ENCODE data around the gene ITGB2.

The ITGB2 gene

DNA sequence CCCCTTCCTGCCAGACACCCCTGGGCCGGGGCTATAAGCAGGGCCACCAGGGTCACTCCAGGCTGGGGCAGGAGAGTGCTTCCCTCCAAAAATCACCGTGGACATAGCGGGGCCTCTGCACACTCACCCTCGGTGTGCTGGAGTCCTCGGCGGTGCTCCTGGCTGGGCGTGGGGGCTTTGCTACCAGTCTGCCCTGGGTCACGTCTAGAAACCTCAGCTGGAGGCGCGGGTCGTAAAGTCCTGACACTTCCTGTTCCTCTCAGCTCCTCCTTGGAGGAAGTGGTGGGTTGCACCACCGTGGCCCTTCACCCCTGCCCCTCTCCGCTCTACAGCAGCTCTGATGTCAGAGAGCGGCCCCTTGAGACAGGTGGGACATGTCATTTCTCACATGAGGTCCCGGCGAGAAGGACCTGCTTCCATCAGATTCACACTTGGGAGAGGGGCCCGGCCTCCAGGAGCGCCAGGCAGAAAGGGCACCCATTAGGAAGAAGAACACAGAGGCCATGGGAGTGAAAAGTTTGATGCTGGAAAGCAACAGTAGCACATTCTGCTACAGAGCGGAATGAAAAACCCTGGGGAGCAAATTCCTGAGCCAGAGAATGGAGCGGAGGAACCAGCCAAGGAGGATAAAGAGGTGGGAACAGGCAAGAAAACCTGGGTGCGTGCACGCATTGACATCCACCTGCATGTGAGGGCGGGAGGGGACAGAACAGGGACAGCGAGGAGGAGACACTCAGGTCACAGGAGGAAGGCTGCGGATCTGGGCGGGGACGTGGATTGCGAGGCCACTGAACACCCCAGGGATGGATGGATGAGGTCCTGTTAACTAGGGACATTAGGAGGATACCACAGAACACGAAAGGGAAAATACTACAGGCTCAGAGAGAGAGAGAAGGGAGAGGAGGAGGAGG lies at the start of gene ITGB2:
ITGB2 (minus strand) TSS at position 206 of the 911 bp plus-strand sequence. CDS start 10,117 bp downstream, outside the sequence.
- peak; percentile 93 for DNase-seq

DNA sequence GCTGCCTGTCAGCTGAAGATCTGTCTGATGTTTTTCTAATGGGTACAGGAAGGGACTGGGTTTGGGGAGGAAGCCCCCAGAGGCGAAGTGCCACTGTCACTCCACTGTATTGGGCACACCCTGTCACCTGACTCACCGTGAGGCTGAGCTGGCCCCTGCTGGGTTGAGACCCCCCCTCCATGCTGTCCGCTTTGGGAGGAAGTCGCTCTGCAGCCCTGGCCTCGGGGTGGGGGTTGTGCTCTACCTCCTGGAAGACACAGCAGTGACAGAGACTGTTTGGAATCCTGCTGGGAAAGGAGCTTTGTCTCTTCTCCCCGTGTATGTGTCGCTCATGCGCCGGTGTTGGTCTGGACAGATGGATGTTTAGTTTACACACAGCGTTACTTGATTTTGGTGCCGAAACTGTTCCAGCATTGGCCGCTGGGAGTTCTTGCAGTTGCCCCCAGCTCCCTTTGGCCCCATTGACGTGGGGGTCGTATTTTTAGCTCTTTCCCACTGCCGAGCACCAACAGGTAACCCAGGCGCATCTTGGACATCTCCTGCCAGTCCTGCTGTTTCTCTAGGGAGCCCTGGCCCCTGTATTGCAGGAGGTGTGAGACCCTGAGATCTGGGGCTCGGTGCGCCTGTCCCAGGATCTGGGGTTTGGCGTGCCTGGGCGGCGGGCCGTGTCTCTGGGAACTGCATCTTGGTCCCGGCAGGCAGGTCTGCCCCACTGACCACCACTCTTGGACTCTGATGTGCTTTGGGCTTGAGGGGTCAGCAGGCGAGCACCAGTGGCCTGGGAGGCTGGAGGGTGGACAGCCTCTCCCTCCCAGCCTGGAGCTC lies 49.4 kb upstream of the ITGB2 start:
- DNase-seq, result no peak

DNA sequence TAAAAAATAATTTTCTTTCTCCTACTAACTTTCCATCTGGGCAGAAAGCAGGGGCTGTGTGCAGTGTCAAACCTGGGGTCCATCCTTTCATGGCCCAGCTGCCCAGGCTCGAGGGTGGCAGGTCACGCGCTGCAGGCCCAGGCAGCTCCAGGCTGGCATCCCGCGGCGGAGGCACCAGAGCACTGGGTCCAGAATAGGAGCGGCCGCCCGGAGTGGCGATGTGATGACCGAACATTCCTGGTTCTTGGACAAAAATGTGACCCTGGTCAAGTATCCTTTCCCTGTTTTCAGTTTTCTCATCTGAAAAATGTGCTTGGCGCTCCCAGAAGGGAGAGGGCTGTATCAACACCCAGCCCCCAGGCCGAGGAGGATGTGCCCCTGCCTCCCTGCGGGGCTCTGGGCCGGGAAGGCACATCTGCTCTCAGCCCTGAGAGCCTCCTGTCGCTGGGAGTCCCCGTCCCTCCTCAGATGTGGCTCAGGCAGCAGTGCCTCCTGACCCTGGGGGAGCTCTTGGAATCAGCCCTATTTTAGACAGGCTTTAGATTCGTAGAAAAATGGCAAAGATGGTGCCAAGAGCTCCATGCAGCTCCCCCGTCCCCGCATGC lies 48.5 kb upstream of the ITGB2 start:
- DNase-seq, result no peak

DNA sequence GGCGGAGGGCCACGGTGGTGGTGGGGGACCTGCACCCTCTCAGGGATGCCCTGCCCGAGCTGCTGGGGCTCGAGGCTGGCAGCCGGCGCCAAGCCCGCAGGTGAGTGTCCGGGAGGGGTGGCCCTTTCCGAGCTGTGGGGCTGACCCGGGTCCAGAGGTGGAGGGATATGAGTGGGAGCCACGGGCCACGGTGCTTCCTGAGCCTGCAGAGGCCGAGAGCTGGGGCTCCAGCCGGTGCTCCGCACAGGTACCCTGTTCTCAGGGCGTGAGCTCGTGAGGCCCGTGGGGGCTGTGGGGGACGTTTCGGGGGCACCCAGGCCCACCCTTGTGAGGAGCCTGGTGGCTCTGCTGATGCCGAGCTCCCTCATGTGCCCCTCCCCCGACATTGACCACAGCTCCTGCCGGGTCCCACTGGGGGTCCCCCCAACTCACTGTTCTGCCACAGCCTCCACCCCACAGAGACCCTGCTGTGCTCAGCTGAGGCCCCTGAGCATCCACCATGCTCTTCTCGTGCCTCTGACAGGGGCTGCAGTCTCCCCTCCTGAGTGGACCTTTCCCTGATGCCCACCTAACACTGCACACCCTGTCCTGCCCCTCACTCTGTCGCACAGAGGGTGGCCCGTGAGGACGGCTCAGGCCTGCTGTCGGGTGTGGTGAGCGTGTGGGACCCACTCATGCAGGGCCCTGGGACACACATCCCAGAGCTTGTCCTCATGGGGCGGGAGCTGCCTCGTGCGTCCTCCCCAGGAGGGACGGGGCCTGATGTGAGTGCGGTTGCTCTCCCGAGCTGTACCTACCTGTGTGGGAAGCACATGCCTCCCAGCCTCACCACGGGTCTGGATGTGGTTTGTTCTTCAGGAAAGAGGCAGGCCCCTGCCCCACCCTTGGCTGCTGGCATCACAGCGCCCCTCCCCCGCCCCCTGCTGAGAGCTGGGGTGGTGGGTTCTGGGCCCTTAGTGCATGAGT lies 46.7 kb upstream of the ITGB2 start:
- DNase-seq, result no peak

DNA sequence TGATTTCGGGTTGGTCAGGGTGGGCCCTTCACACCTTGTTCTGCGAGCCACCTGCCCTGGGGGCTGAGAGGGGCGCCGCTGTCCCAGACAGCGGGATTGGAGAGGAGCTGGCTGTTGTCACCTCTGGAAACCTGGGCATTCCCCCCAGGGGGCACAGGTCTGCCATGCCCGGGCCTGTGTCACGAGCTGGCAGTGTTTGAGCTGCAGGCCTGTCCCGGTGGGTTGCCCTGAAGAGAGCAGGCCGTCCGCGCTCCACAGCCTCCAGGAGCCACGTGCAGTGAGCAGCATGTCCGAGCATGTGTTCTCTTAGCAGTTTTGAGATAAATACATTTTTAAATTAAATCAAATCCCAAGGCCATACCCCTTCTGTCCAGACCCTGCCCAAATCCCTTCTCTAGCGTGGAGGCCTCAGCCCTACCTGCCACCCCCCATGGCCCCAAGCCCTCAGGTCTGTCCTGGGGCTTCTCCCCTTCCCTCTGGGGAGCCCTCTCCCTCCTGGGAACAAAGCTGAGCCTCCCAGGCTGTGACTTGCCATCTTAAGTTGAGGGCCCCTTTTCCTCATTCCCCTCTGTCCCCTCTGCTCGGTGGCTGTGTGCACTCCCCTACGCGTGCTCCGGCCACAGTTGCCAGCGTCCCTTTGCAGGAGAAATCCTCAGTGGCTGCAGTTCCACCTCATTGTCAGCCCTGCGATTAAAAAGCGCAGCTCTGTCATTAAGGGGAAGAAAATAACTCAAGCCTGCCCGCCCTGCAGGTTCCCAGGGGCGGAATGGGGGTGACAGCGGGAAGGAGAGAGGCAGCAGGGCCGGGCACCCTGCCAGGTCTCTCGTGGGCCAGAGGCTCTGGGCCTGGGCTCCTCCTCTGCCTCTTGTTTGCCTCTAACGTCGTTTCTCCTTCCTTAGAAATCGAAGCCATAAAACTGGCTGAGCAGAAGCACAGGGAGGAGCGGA lies 45.7 kb upstream of the ITGB2 start:
- no peak for DNase-seq

DNA sequence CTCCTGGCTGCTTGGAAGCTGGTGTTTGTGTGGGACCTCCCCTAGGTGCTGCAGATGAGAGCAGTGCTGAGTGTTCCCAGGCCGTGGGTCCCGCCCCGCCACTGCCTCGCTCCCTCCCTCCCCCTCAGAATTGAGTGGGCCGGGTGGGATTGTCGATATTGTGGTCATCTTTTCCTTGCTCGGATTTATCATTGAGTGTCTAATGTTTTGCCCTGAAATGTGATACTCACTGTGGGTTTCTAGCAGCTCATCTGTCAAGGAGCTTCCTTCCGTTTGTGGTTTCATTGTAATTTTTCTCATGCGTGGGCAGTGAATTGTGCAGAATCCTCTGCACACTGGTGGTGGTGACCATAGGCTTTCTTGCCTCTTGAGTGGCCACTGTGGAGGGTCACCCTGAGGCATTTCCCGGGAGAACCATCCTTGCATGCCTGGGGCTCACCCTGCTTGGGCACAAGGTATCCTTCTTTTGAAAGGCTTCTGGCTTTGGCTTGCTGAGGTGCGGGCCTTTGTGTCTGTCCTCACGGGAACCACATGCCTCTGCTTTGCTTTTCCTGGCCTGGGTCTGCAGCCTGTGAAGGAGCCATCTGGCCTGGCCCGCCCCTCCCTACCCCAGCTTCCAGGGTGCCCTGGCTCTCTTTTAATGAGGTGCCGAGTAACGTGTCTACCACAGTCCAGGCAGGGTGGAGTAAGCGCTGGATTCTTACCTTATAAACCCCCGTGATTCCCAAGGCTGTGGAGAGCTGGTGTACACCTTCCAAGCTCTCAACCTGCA lies 44.7 kb upstream of the ITGB2 start:
- peak; percentile 55 for DNase-seq

DNA sequence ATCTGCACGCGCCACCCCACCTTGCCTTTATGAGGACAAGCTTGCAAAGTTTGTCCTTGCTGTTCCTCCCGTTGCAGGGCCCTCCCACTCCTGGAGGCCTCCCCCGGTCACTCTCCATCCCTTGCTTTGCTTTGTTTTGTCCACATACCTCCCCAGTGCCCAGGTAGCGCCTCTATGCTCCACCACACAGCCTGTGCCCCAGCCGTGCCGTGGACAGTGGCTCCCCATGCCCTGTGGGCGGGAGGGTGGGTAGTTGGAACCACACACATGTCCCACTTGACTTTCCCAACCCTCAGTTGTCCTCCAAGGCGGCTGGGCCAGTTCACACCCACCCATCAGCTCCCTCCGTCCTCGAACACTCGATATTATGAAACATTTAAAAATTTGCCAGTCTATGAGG lies 43.7 kb upstream of the ITGB2 start:
- DNase-seq, result no peak

DNA sequence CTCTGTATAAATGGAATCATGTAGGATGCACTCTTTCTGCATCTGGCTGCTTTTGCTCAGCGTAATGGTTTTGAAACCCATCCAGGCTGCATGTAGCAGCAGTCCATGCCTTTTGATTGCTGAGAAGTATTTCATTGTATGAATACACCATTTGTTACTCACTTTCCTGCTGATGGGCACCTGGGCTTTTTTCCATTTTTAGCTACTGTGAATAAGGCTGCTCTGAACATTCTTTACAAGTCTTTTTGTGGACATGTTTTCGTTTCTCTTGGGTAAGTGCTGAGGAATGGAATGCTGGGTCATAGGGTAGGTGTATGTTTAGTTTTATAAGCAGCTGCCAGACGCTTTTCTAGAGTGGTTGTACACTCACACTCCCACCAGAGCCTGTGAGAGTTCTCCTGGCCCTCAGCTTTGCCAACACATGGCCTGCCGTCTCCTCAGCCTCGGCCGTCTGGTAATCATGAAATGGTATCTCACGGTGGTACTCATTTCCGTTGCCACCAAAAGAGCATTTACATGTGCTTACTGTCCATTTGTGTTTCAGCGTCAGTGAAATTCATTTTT lies 41.8 kb upstream of the ITGB2 start:
- no peak for DNase-seq

DNA sequence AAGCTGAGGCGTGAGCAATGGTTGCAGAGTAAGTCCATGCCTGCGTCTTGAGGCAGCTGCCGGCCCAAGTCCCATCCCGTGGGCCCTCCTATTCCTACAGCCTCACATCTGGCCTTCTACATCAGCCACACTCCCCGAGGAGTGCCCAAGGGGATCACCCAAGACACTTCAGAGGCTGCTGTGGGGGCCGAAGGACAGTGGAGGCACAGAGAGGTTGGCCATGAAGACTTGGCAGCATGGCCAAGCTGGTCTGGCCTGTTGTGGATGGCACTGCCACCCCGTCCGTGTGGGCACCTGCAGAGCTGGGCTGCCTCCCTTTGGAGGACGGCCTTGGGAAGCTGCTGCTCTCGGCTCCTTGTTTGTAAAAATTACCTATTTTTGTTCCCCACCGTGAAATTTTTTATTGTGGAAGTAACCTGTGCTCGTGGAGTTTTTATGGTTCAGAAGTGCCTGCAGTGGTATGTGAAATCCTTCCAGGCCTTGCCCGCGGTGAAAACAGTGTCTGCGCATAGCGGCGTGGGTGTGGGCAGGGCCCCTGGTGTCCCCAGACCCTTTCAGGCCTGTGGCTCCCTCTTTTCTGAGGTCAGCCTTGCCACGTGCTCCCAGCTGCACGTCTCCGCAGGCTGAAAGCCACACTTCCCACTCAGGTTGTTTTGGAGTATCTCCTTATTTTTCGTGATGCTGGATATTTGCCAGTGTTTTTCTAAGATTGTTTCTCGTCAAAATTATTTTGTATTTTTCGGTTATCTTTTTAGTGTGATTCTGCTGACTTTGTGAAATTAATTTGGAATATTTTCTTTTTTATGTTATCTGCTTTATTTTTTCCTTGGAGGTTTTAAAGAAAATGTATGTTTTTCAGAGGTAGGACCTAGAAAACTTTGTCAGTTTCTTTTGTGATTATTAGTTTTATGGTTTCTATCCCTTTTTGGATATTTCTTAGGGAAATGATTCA lies 39.7 kb upstream of the ITGB2 start:
- no peak for DNase-seq

DNA sequence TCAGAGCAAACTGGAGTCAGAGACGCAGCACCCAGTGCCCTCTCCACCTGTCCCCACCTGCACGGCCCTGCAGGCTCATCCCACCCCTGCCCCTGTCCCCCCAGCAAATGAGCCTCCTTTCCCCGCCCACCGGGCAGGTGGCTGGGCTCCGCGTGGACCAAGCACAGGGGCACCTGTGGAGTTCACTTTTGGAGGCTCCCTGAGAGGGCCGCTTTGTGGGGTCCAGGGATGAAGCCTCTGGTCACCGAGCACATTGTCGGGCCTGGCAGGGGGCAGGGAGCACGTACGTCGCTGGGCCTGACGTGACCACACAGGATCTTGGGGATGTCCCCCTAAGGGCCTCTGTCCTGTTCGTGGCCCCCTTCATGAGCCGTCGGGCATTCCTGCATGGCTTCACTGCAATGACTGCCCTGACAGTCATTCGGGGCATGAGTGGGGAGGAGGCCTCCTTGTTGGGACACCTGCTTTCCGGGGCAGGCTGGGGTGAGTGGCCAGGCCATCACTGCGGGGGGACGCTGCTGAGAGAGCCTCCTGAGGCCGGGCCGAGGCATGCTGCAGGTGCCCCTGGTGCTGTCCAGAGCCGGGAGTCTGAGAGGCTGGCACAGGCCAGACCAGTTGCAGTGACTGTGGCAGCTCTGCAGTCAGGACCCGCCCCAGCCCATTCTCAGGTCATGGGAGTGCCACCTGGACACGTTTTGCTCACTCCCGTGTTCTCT lies 38.8 kb upstream of the ITGB2 start:
- no peak for DNase-seq

DNA sequence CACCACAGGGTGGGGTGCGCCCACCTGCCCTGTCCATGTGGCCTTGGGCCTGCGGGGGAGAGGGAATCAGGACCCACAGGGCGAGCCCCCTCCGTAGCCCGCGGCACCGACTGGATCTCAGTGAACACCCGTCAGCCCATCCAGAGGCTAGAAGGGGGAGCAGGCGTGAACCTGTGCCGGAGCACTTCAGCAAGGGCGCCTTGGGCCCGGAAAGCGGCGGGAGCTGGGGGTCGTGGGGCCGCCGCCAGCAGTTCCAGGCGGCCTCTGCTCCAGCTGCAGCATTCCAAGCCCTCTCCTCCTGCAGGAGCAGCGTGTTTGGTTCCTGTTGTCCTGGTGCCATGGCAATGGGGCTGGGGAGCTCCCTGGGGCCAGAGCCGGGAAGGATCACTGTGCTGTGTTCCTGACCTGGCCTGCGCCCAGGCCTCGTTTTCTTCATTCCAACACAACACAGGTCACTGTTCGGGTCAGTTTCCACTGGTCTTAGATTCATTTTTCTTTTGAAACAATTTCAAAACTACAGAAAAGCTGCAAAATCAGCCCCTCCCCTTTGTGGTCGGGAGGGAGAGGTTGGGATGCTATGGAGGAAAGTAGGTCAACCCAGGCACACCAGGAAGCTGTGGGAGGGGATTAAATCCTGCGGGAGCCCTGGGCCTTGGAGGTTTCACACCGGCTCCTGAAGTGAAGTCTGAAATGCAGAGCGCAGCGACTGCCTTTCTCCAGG lies 37.9 kb upstream of the ITGB2 start:
- DNase-seq, result no peak

DNA sequence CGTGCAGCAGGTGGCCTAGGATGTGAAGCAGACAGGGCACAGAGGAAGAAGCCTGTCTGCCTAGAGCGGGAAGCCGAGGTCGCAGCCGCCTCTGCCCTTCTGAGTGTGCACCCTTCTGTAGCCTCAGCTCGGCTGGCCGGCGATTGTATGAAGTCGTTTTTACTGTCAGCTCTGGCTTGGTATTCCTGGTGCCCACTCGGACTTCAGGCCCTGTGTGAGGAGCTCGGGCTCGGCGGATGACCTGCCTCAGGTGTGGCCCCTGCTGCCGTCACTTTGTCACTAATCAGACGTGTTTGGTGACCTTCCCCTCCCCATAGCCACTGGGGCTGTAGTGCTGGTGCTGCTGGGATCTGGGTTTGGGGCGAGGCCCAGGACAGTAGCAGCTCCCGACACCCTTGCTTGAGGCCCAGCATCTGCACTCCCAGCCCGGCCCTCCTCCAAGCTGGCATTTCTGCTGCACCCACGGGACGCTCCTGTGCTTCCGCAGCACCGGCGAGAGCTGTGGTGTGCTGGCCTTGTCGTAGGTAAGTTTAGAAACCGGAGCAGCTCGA lies 37.3 kb upstream of the ITGB2 start:
- no peak for DNase-seq

DNA sequence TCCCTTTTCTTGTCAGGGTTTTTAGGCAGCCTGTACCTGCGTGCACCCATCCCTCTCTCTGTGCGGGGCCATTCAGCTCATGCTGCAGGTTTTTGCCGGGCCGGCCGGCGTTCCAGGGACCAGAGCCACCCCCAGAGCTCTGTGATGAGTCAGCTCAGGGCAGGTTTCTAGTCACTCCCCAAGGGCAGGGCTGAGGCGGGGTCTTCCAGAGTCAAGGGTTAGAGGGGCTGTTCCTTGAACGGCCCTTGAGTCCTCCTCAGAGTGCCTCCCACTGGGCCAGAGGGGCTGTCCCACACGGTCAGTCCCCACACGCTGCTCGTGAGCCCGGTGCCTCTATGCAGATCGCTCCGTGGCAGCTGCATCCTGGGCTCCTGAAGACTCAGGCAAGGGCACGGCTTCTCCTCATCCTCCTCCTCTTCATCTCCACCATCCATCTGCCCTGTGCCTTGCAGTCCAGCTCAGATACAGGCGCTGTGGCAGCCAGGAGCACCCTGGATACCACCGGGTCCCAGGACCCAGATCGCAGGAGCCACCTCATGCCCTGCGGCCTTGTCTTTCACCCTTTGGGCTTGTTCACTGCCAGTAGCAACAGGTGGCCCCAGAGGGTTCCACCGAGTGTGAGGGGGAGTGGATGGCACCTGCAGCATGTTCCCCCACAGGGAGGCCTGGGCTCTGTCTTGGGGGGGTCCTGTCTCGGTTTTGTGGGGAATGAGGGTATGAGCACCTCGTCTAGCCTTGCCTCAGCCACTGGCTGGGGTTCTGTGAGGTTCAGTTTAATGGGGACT lies 36.5 kb upstream of the ITGB2 start:
- DNase-seq, result no peak

DNA sequence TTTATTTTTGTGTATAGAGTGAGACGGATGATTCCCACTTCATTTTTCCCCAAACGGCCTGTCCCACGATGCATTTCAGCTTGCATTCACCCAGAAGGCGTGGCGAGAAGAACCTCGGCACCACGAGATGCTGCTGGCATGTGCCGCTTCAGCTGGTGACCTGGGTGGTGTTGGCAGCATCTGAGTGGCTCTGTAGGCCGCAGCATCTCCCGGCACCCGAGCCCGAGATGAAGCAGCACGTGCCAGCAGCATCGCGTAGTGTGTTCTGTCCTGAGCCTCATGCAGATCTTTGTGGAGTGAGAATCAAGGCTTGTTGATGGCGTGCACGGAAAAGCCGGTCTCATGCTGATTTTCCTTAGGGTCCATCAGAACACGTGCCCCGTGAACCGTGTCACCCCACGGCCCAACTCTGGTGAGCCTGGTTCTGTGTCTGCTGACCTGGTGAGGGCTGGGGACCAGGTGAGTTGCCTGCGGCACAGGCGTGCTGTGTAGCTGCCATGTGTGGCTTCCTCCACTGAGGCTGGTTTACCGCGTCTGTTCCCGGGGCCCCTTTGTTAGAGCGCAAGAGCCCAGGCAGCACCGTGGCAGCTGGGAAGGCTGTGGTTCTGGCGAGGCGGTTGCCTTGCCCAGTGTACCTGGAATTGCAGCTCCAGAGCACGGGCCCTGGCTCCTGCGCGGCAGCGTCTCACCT lies 35.8 kb upstream of the ITGB2 start:
- no peak for DNase-seq

DNA sequence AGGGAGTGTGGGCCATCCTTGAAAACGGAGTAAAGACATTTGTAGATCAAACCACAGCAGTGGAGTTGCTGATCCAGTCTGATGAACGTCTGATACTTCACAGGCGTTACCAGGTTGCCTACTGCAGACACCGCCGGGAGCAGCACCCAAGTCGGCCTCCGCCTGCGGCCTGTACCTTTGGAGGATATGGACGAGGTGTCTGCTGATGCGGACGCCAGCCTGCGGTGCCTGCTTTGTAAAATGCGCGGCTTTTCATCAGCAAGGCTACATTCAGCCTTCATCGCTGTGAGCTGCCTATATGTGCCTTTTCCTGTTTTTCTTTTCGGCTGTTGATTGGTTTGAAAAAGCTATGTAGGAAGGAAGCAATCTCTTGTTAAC lies 35.1 kb upstream of the ITGB2 start:
- DNase-seq, result no peak
